ENCODE results near the gene CHRNB1.
"Not testable (repeated sequence)": the region's sequence is repeated elsewhere in the genome, so short reads cannot be mapped to it uniquely, and the experiment has no call there.

The CHRNB1 gene

DNA sequence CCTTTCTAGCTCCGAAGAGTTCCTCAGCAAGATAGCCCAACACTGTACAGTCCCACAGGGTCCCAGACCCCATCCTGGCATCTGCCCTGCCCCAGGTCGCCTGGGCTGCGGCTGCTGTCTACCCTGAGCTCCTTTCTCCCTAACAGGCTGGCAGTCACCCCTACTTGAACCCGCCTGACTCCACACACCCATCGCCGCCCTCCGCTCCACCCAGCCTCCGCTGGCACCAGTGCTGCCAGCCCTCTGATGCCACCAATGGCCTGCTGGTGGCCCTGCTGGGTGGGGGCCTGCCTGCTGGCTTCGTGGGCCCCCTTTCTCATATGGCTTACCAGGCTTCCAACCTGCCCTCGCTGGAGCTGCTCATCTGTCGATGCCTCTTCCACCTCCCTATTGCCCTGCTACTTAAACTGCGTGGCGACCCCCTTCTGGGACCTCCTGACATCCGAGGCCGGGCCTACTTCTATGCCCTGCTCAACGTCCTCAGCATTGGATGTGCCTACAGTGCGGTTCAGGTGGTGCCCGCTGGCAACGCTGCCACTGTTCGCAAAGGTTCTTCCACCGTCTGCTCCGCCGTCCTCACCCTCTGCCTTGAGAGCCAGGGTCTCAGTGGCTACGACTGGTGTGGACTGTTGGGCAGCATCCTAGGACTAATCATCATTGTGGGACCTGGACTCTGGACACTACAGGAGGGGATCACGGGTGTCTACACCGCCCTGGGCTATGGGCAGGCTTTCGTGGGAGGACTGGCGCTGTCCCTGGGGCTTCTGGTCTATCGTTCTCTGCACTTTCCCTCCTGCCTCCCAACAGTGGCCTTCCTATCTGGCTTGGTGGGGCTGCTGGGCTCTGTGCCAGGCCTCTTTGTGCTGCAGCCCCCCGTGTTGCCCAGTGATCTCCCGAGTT lies 37.2 kb downstream of the CHRNB1 start:
- in situ Hi-C loops (cut with MboI; ENCODE audit: low sequenced_read_pairs), result not testable (repeated sequence)

DNA sequence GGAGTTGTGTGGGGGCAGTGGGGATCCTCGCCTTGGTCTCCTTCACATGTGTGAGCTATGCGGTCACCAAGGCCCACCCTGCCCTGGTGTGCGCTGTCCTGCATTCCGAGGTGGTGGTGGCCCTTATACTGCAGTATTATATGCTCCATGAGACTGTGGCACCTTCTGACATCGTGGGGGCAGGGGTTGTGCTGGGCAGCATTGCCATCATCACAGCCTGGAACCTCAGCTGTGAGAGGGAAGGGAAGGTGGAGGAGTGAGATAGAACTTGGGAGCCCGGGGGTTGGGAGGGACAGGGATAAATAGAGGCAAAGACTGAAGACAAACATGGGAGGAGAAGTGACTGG lies 37.9 kb downstream of the CHRNB1 start:
- in situ Hi-C loops (cut with MboI; ENCODE audit: low sequenced_read_pairs), result not testable (repeated sequence)

DNA sequence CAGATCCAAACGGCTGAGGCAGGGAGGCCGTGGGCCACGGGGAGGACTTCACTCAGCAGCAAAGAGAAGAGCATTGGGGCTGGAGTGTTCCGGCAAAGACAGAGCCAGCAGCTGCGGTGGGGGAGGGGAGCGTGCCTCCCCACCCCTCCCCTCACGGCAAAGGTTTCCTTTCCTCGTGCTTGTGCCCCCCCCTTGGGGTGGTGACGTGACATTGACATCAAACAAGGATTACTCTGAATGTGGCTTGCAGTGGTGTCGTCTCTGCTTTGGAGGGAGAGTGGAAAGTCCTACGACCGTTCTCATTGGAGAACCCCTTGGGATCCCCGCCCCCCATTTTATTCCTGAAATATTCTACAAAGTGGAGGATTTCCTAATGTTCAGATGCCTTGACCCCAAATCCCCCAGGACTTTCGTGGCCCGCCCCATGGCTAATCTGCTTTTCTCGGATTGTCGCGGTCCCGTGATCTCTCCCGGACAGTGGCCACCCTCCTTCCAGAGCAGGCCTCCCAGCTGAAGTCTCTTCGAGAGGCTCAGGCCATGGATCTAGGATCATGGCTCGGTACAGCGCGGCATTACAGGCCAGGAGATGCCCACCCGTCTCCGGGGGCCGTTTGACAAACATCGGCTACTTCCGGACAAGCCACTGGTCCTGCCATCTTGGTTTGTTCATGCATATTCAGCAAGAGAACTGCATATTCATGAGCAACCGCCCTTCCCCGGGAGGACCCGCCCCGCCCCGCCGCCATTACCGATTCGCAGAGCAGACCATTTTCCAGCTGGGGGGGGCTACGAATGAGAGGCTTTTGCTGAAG lies 38.6 kb downstream of the CHRNB1 start:
- in situ Hi-C loops (cut with MboI; ENCODE audit: low sequenced_read_pairs), result no loop called here

- in situ Hi-C loops (cut with MboI; ENCODE audit: low sequenced_read_pairs), result no loop called here
These were observed 39.4 kb downstream of the CHRNB1 start, which contains the start of gene POLR2A for GRCh38 chr17:7484067-7484918. TSS of gene POLR2A (plus strand) at chr17:7484366.

DNA sequence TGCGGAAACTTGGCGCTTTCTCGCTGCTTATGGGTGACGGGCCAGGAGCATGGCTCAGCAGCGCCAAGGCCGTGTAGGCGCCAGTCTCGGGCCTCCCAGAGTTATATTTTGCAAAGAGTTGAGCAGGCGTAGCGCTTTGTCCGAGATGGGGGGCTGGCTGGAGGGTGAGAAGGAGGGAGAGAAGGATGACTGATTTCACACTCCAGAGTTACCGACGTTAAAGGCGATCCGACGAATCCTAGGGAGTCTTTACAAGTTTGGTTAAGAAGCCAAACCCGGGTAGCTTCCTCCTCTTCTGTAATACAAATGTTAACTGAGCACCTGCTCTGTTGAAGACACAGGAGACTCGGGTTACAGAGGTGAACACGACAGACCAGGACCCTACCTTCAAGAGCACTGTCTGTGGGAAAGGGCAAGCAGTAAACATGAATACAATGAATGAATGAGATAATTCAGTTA lies 40.1 kb downstream of the CHRNB1 start:
- in situ Hi-C loops (cut with MboI; ENCODE audit: low sequenced_read_pairs), result no loop called here

DNA sequence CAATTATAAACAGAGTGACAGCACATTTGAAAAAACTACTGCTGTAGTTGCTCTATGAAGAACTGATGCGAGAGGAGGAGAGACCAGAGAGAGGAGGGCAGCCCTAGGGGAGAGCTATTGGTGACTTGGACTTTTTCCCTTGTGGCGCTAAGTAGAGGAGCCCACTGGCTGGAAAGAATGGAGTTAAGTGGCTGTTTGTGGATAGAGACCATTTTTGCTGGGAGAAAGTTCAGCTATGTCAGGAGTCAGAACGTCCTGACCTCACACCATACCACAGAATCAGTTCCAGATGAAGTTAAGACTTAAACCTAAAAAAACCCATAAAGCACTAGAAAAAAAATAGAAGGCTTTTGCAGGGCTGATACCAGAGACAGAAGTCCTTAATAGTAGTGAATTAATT lies 41.3 kb downstream of the CHRNB1 start:
- in situ Hi-C loops (cut with MboI; ENCODE audit: low sequenced_read_pairs), result no loop called here

DNA sequence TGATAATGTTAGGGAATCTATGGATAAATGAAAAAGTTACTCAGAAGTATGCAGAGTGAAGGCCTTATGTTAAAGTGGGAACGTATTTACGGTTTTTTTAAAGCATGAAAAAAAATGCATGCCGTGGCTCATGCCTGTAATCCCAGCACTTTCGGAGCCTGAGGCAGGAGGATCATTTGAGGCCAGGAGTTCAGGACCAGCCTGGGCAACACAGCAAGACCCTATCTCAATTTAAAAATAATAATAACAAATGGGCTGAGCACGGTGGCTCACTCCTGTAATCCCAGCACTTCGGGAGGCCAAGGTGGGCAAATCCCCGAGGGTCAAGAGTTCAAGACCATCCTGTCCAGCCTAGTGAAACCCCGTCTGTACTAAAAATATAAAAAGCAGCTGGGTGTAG lies 45.3 kb downstream of the CHRNB1 start:
- in situ Hi-C loops (cut with MboI; ENCODE audit: low sequenced_read_pairs), result no loop called here

DNA sequence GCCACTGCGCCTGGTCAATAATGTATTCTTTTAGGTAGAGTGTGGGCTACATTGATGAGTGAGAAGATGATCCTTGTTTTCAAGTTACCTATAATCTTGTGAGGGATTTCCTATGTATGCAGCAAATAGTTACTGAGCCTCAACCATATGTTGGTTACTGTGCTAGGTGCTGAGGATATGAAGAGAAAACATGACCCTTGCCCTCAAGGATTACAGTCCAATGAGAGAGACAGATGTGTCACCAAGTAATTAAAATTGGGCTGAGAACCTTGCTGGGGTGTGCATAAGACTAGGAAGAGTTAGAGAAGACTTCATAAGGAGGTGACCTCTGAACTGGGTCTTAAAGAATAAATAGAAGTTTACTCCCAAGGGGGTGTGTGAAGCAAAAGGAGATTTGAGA lies 46.7 kb downstream of the CHRNB1 start:
- in situ Hi-C loops (cut with MboI; ENCODE audit: low sequenced_read_pairs), result no loop called here

DNA sequence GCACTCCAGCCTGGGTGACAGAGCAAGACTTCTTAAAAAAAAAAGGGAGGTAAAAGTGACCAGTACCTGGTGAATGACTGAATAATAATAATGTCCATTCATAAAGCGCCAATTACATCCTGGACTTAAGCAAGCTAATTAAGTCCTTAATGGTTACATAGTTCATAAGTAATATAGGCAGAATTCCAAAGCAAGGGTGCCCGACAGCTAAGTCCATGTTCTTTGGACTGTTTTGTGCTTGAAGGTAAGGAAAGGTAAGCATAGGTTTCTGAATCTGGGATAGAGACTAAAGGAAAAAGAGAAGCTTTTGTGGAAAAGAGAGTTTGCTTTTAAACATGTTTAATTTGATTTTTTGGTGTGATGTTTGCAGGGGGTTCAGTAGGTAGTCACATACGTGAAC lies 49.1 kb downstream of the CHRNB1 start:
- in situ Hi-C loops (cut with MboI; ENCODE audit: low sequenced_read_pairs), result no loop called here

DNA sequence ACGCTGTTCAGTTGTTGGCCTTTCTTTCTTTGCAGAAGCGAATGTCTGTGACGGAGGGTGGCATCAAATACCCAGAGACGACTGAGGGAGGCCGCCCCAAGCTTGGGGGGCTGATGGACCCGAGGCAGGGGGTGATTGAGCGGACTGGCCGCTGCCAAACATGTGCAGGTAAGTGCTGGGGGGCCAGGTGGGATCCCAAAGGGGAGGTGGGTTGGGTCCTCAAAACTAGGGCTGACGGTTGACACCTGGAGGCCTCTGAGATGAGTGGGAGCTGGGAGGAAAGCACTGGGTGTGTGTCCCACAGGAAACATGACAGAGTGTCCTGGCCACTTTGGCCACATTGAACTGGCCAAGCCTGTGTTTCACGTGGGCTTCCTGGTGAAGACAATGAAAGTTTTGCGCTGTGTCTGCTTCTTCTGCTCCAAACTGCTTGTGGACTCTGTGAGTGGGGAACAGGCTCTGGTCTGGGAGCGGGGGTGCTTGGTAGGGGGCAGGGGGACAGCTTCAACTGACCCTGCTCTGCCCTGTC lies 51.1 kb downstream of the CHRNB1 start:
- in situ Hi-C loops (cut with MboI; ENCODE audit: low sequenced_read_pairs), result no loop called here

DNA sequence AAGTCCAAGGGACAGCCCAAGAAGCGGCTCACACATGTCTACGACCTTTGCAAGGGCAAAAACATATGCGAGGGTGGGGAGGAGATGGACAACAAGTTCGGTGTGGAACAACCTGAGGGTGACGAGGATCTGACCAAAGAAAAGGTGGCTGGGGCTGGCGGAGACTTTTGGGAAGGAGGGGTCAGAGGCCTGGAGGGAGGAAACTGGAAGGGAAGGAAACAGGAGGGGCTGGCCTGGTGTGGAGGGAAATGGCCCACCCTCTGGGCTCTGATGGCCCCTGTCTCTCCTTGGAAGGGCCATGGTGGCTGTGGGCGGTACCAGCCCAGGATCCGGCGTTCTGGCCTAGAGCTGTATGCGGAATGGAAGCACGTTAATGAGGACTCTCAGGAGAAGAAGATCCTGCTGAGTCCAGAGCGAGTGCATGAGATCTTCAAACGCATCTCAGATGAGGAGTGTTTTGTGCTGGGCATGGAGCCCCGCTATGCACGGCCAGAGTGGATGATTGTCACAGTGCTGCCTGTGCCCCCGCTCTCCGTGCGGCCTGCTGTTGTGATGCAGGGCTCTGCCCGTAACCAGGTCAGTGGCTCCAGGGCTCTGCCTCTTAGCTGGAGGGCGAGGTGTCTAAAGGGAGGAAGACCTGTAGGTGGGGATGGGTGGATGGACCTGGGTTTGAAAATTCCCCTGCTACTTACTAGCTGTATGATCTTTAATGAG lies 51.8 kb downstream of the CHRNB1 start:
- in situ Hi-C loops (cut with MboI; ENCODE audit: low sequenced_read_pairs), result no loop called here

DNA sequence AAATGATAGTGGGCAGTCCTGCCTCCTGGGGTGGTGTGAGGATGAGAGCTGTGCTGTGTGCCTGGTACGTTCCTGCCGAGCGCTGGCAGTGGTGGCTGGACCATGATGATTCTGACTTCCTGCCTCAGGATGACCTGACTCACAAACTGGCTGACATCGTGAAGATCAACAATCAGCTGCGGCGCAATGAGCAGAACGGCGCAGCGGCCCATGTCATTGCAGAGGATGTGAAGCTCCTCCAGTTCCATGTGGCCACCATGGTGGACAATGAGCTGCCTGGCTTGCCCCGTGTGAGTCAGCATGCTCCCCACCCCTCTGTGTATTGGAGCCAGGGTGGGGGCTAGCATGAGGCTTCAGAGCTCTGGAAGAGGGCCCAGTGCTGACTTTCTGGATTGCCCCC lies 52.4 kb downstream of the CHRNB1 start:
- in situ Hi-C loops (cut with MboI; ENCODE audit: low sequenced_read_pairs), result no loop called here

DNA sequence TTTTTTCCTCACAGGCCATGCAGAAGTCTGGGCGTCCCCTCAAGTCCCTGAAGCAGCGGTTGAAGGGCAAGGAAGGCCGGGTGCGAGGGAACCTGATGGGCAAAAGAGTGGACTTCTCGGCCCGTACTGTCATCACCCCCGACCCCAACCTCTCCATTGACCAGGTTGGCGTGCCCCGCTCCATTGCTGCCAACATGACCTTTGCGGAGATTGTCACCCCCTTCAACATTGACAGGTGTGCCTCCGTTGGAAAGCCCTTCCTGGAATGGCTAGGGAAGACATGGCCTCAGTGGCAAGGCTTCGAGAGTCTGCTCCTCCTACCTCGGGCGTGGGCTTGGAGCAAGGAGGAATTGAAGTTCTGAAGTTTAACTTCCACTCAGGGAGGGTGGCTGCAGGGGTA lies 52.8 kb downstream of the CHRNB1 start:
- in situ Hi-C loops (cut with MboI; ENCODE audit: low sequenced_read_pairs), result no loop called here

- in situ Hi-C loops (cut with MboI; ENCODE audit: low sequenced_read_pairs), result no loop called here
These were observed 54.3 kb downstream of the CHRNB1 start for GRCh38 chr17:7499161-7499560.

- in situ Hi-C loops (cut with MboI; ENCODE audit: low sequenced_read_pairs), result no loop called here
These were observed 56.9 kb downstream of the CHRNB1 start for GRCh38 chr17:7501729-7502128.

GRCh38 chr17:7502171-7502847 lies 57.4 kb downstream of the CHRNB1 start:
- in situ Hi-C loops (cut with MboI; ENCODE audit: low sequenced_read_pairs), result no loop called here

DNA sequence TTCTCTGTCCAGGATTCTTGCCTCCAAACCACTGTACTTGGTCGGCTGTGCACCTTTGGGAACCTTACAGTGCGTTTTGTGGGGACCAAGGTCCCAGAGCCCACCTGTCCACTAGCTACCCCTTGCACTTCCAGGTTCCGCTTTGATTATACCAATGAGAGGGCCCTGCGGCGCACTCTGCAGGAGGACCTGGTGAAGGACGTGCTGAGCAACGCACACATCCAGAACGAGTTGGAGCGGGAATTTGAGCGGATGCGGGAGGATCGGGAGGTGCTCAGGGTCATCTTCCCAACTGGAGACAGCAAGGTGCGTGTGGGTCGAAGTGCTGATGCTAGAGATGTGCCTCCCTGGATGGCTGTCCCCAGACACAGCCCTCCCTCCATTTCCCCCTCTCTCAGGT lies 58.1 kb downstream of the CHRNB1 start:
- in situ Hi-C loops (cut with MboI; ENCODE audit: low sequenced_read_pairs), result no loop called here

DNA sequence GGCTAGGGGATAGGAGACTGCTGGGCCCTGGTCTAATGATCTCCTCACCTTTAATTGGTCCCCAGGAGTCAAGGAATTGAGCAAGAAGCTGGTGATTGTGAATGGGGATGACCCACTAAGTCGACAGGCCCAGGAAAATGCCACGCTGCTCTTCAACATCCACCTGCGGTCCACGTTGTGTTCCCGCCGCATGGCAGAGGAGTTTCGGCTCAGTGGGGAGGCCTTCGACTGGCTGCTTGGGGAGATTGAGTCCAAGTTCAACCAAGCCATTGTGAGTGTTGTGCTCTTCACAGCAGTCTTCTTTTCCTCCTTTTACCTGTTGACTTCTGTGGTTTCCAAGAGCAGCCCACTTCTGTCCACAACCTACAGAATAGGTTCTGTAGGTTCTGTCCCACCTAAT lies 58.7 kb downstream of the CHRNB1 start:
- in situ Hi-C loops (cut with MboI; ENCODE audit: low sequenced_read_pairs), result no loop called here
